GM18868 (cell line): ENCODE measurements around the gene AKT1.
"Not testable (repeated sequence)": the region's sequence is repeated elsewhere in the genome, so short reads cannot be mapped to it uniquely, and the experiment has no call there.

Experiments
- ATAC-seq: cut with Tn5 transposase; IDR thresholded peaks from one replicate; pipeline ENCODE4 v1.9.1; 2021; ENCODE audit warnings: mild to moderate bottlenecking, moderate library complexity; ENCODE audit not compliant: unreplicated experiment

Gene AKT1

GRCh38 chr14:104755621-104756020, 39.9 kb downstream of the AKT1 start:
- no peak for ATAC-seq

- ATAC-seq: no peak
Observed at GRCh38 chr14:104754213-104754851, 41.2 kb downstream of the AKT1 start.

GRCh38 chr14:104753528-104754212, 41.9 kb downstream of the AKT1 start:
- no peak for ATAC-seq

GRCh38 chr14:104752735-104753527, 42.6 kb downstream of the AKT1 start, which contains the start of gene SIVA1:
TSS of gene SIVA1 (plus strand) at chr14:104753147. CDS start at chr14:104753202, 55 bp downstream.
- peak; percentile 89 for ATAC-seq

- peak; percentile 74 for ATAC-seq
Observed at GRCh38 chr14:104752423-104752734, 43.2 kb downstream of the AKT1 start.

- no peak for ATAC-seq
Observed at GRCh38 chr14:104751539-104752422, 43.8 kb downstream of the AKT1 start.

GRCh38 chr14:104750753-104751057, 44.8 kb downstream of the AKT1 start:
- ATAC-seq: not testable (repeated sequence)

- ATAC-seq: no peak
Observed at GRCh38 chr14:104750056-104750752, 45.3 kb downstream of the AKT1 start.

- no peak for ATAC-seq
Observed at GRCh38 chr14:104749111-104749649, 46.4 kb downstream of the AKT1 start.

GRCh38 chr14:104747876-104748275, 47.7 kb downstream of the AKT1 start:
- no peak for ATAC-seq

GRCh38 chr14:104746934-104747481, 48.5 kb downstream of the AKT1 start:
- ATAC-seq: no peak

GRCh38 chr14:104746071-104746545, 49.4 kb downstream of the AKT1 start:
- no peak for ATAC-seq

- no peak for ATAC-seq
Observed at GRCh38 chr14:104745431-104745830, 50.1 kb downstream of the AKT1 start.

- ATAC-seq: no peak
Observed at GRCh38 chr14:104744484-104744883, 51.1 kb downstream of the AKT1 start.

- ATAC-seq: no peak
Observed at GRCh38 chr14:104743461-104744380, 51.8 kb downstream of the AKT1 start.

GRCh38 chr14:104742586-104743455, 52.7 kb downstream of the AKT1 start:
- no peak for ATAC-seq

- ATAC-seq: no peak
Observed at GRCh38 chr14:104741803-104742251, 53.7 kb downstream of the AKT1 start.
